HG03432 (cell line): ENCODE data around the gene CNTN3.

Experiments
- ATAC-seq: cut with Tn5 transposase; IDR thresholded peaks from one replicate; pipeline ENCODE4 v1.9.1; 2021; ENCODE audit warnings: mild to moderate bottlenecking, moderate library complexity; ENCODE audit not compliant: unreplicated experiment

The CNTN3 gene

GRCh38 chr3:74613060-74613459, 1.4 kb downstream of the CNTN3 start:
- ATAC-seq = no peak

- ATAC-seq = no peak
These were observed 3.3 kb downstream of the CNTN3 start for GRCh38 chr3:74611206-74611605.

GRCh38 chr3:74607803-74608202, 6.7 kb downstream of the CNTN3 start:
- ATAC-seq = no peak

DNA sequence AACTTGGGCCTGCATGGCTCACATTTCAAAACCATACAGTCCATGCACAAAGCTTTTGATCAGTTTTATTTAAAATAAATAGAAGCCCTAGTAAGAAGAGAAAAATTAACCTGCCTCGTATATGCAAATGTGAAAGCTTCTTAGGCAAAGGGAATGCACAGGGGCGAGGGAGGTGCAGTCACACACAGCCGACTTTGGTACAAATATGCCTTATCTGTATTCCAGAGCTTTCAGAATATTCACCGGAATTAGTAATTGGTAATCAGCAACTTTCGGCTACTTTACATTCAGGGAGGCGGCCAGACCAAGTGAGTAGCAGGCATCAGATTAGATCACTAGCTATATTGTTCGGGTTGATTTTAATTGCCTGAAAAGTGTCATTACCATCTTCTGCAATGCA, 7.5 kb downstream of the CNTN3 start:
- no peak for ATAC-seq

GRCh38 chr3:74605437-74605836, 9.0 kb downstream of the CNTN3 start:
- no peak for ATAC-seq

GRCh38 chr3:74603292-74603691, 11.2 kb downstream of the CNTN3 start:
- no peak for ATAC-seq

GRCh38 chr3:74602471-74602870, 12.0 kb downstream of the CNTN3 start:
- ATAC-seq = no peak

- no peak for ATAC-seq
These were observed 12.7 kb downstream of the CNTN3 start for GRCh38 chr3:74601793-74602192.

GRCh38 chr3:74599564-74599963, 14.9 kb downstream of the CNTN3 start:
- ATAC-seq = no peak

DNA sequence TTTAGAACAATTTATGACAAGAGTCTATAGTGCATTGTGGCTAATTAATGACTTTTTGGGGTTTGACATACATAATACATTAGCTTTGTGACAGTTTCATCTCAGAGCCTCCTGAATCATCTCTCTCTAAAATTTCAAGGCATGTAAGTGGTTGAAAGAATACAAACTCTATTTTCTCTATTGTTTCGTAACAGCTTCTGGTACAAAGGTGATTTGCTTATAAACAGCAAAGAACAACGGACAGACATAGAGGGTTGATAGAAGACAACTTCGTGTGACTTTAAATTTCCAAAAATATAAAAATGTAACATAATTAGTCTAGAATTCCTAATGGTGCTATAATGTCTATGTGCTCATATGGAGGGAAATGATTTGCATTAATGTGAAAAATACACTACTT, 21.3 kb downstream of the CNTN3 start:
- no peak for ATAC-seq

DNA sequence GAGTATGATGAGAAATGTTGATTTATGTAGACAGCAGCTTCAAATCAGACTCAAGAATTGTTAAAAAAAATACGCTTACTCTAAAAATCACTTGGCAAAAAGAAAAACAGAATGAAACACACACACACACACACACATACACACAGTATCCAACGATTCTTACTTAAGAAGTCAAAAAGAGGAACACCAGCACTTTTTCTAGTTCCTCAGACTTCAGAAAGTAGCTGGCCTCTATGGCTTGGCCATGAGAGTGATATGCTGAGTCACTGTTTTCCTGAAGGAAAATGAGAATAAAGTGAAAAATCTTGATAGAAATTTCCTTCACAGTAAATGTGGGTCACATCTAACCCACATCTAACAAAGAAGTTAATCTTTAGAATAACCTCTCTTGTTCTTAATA, 22.1 kb downstream of the CNTN3 start:
- no peak for ATAC-seq

GRCh38 chr3:74591946-74592345, 22.5 kb downstream of the CNTN3 start:
- no peak for ATAC-seq

DNA sequence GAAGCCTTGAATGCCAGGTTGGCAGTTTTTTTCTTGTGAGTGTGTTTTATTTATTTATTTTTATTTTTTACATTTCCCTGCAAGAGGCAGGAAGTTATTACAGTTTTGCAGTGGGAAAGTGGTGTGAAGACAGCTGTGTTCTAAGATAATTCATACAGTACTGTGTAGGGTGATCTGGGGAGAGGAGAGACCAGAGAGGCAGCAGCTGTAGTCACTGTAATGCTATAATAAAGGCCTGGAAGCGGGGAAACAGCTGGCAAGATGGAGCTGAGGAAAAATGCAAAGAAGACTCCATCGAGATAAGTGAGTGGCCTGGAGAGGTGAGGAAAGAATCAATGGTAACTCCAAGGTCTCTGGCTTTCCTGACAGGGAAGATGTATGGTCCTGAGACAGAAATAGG, 23.1 kb downstream of the CNTN3 start:
- no peak for ATAC-seq

- no peak for ATAC-seq
These were observed 23.7 kb downstream of the CNTN3 start for GRCh38 chr3:74590620-74591262.

DNA sequence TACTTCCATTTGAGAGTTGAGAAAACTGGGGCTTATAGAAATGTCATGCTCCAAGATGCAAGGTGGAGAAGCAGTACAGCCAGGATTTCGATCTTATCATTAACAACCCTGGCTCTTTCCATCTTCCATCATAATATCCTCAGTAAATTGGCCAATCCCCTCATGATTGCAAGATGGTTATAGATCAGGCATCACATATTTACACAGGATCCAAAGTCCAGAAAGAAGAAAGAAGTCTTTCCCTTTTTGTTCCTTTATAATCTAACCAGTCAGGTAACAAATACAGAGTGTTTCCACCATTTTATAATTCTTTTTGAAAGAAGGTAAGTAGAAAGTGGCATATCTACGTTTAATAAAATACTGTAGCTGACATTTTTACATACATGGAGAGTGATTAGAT, 29.7 kb downstream of the CNTN3 start:
- no peak for ATAC-seq

- no peak for ATAC-seq
These were observed 31.5 kb downstream of the CNTN3 start for GRCh38 chr3:74582982-74583381.

DNA sequence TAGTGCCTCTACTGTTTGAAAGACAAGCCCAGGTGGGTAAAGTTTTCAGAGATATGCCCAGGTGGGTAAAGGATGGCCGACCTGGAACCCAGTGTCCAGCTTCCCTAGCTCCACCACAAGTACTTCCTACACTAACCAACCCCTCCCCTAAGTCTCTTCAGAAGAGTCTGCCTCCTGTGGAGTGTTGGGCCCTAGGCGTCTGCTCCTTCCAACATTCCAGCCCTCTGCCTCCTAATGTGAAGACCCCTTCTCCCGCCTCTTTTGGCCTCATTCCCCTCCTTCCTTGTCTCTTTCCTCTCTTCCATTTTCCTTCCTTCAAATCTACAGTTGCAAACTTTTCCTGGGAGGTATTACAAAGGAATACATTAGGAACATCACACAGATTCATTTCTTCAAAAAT, 38.6 kb downstream of the CNTN3 start:
- no peak for ATAC-seq

- no peak for ATAC-seq
These were observed 43.3 kb downstream of the CNTN3 start for GRCh38 chr3:74571118-74571517.
